ENCODE data around the gene SPATA31E1. TPM values are rescaled to one million over a fixed set of nuclear protein-coding genes. Genes with fewer than 3 reads are reported as not detected.

Gene SPATA31E1
- total RNA-seq, 2 experiments from 2014 or later, result not detected

Other genes with a start within 250 kb of the SPATA31E1 start
- gene CTSL, start 156.8 kb upstream of the SPATA31E1 start, total RNA-seq, result 10 to 100 TPM; 12.1 to 12.9 TPM
- gene SPATA31C1, start 35.1 kb downstream of the SPATA31E1 start, total RNA-seq, result not detected
- 1 to 10 TPM; 1.0 to 1.1 TPM for gene CDK20, start 91.7 kb downstream of the SPATA31E1 start, total RNA-seq